ENCODE data around the gene RMC1. TPM values are rescaled to one million over a fixed set of nuclear protein-coding genes. Genes with fewer than 3 reads are reported as not detected.

RMC1 gene
- total RNA-seq, 1 donor from 2014 or later = 28.5 TPM

DNA sequence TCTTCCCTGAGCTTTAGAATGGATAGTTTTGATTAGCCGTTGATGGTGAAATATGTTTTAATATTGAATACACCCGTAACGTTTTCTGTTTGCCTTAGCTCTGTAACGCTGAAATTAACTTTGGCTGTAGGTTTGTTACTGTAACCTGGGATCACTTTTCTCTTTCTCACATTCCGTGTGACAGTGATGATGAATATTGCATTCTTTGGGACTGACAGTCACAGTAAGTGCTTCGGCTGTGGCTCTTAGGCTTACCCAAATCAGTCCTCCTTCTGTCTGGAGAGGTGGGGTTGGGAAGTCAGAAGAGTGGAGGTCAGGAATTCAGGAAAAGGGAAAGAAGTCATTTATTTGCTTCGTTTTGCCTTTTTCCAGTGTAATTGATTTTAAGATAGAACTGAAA lies 18.0 kb downstream of the RMC1 start:
- Mint-ChIP-seq H3K36me3 (ENCODE audit: insufficient read depth) (peaks cover 39% of the 10 kb centered on the region), H3K4me3 (ENCODE audit: low read depth) (no peak overlapping the region), H3K27me3 (no peaks in the 10 kb centered on the region), H3K9me3 (ENCODE audit: low read depth) (no peaks in the 10 kb centered on the region), H3K4me1 (ENCODE audit: low read depth) (no peaks in the 10 kb centered on the region), H3K27ac (no peak overlapping the region)
- TF ChIP-seq CTCF (IDR thresholded peaks at IDR 0.05; ENCODE audit: unreplicated experiment) = no peak
- no peak for DNase-seq (ENCODE audit: low spot score, unreplicated experiment)

DNA sequence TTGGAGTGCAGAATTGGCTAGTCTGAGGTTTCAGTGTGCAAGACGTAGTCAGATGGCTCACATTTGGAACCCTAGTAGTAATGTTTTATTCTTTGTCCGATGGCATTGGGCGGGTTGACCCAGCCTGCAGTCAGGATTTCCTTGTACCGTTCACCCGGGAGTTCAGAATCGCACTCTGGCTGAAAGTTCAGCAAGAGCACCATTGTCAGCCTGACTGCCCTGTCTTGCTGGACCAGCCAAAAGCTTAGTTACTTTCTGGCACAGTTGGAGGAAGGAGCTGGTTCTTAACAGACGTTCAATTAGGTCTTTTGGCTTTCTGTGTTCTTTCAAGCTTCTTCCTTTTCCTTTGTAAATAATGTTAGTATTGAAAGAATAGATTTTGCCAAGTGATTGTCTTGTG lies 18.6 kb downstream of the RMC1 start:
- no peaks in the 10 kb centered on the region for H3K9me3 Mint-ChIP-seq (ENCODE audit: low read depth)
- TF ChIP-seq CTCF (IDR thresholded peaks at IDR 0.05; ENCODE audit: unreplicated experiment) = no peak
- H3K4me1 Mint-ChIP-seq (ENCODE audit: low read depth) = no peaks in the 10 kb centered on the region
- H3K27ac Mint-ChIP-seq = peak overlapping the region; percentile 26
- no peak for DNase-seq (ENCODE audit: low spot score, unreplicated experiment)
- H3K36me3 Mint-ChIP-seq (ENCODE audit: insufficient read depth) = peaks cover 42% of the 10 kb centered on the region
- no peaks in the 10 kb centered on the region for H3K27me3 Mint-ChIP-seq
- no peak overlapping the region for H3K4me3 Mint-ChIP-seq (ENCODE audit: low read depth)

- Mint-ChIP-seq H3K36me3 (ENCODE audit: insufficient read depth) (peaks cover 39% of the 10 kb centered on the region), H3K4me1 (ENCODE audit: low read depth) (no peaks in the 10 kb centered on the region)
- TF ChIP-seq CTCF (IDR thresholded peaks at IDR 0.05; ENCODE audit: unreplicated experiment) = no peak
These were observed 20.3 kb downstream of the RMC1 start for GRCh38 chr18:23523429-23524212.

DNA sequence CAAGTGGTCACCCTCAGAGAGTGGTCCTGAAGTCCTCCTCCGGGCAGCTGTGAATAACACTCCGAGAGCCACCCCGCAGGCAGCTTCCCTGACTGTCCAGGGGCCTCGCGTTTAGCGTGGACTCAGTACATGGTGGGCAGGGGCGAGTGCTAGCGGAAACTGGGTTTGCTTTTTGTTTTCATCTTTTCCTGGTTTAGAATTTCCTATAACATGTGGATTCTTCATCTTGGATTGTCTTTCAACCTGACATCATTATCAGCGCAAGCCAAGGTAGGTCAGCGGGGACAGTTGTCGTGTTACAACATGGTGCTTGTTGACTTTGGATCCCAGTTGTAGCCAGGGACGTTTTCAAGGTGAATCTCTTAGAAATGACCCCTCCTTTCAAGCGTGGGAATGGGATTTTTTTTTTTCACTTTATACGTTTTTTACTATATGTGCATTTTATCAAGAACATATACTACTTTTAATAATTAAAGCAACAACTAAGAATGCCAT lies 20.9 kb downstream of the RMC1 start:
- Mint-ChIP-seq H3K4me3 (ENCODE audit: low read depth) (no peak overlapping the region), H3K27ac (no peak overlapping the region), H3K36me3 (ENCODE audit: insufficient read depth) (peaks cover 40% of the 10 kb centered on the region), H3K27me3 (no peaks in the 10 kb centered on the region), H3K9me3 (ENCODE audit: low read depth) (no peaks in the 10 kb centered on the region), H3K4me1 (ENCODE audit: low read depth) (no peaks in the 10 kb centered on the region)
- no peak for DNase-seq (ENCODE audit: low spot score, unreplicated experiment)
- no peak for TF ChIP-seq CTCF (IDR thresholded peaks at IDR 0.05; ENCODE audit: unreplicated experiment)

More at GRCh38 chr18:23523429-23524212, 20.3 kb downstream of the RMC1 start:
- no peak overlapping the region for H3K27ac Mint-ChIP-seq
- H3K27me3 Mint-ChIP-seq = no peaks in the 10 kb centered on the region
- DNase-seq (ENCODE audit: low spot score, unreplicated experiment) = no peak
- no peak overlapping the region for H3K4me3 Mint-ChIP-seq (ENCODE audit: low read depth)
- no peaks in the 10 kb centered on the region for H3K9me3 Mint-ChIP-seq (ENCODE audit: low read depth)

- DNase-seq (ENCODE audit: low spot score, unreplicated experiment) = no peak
- TF ChIP-seq CTCF (IDR thresholded peaks at IDR 0.05; ENCODE audit: unreplicated experiment) = no peak
- H3K4me1 Mint-ChIP-seq (ENCODE audit: low read depth) = no peaks in the 10 kb centered on the region
- H3K27ac Mint-ChIP-seq = peak overlapping the region; percentile 27
- H3K36me3 Mint-ChIP-seq (ENCODE audit: insufficient read depth) = peaks cover 32% of the 10 kb centered on the region
- no peak overlapping the region for H3K4me3 Mint-ChIP-seq (ENCODE audit: low read depth)
- no peaks in the 10 kb centered on the region for H3K27me3 Mint-ChIP-seq
- H3K9me3 Mint-ChIP-seq (ENCODE audit: low read depth) = no peaks in the 10 kb centered on the region
These were observed 23.3 kb downstream of the RMC1 start for GRCh38 chr18:23526501-23527063.
